Stimulated activated CD4-positive, alpha-beta T cell treated with anti-CD3 and anti-CD28 coated beads, Interleukin-2, amount 100 ng/mL, for 24 hours (primary cell): Measurements from ENCODE around the gene LSM14A.
A peak's percentile ranks its signal among the peaks of the same experiment; 100 is the strongest.
"Not testable (repeated sequence)": the region's sequence is repeated elsewhere in the genome, so short reads cannot be mapped to it uniquely, and the experiment has no call there.

Experiments
- DNase-seq, 2 donors: peaks; one replicate each; pipeline ENCODE4 v3.0.0-alpha.2; 2020

LSM14A gene

DNA sequence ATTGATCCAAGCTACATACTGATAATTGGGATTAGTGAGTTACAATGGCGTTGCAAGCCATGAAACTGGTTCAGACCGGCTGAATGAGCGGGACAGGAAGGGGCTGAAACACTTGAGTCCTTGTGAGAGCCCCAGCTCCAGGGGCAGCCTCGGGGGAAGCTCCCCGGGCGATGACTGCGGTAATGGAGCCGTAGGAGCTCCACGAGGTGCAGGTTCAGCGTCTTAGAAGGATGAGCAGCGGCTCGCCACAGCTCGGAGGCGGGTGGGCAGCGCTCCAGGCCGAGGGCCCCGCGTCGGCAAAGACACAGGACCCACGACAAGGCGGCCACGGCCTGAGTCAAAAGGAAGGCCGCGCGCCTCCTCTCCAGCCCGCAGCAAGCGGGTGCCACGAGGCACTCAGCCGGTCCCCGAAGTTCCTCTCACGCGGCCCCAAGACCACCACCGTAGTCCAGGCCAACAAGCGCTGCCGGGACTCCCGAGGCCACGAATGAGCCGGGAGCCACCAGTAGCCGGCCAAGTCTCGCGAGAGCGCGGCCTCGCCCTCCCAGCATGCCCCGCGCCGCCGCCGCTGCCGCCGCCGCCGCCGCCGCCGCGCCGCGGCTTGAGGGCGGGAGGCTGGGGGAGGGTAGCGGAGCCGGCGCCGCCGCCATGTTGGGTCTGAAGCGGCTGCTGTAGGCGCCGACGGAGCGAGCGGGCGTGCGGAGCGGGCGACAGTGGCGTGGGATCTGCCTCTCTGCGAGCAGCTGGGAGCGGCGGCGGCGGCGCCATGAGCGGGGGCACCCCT, at the start of gene LSM14A:
LSM14A (plus strand) TSS at position 628 of the 784 bp plus-strand sequence; CDS start at position 767, 139 bp downstream.
- peak; percentile 89 to 92 for DNase-seq

DNA sequence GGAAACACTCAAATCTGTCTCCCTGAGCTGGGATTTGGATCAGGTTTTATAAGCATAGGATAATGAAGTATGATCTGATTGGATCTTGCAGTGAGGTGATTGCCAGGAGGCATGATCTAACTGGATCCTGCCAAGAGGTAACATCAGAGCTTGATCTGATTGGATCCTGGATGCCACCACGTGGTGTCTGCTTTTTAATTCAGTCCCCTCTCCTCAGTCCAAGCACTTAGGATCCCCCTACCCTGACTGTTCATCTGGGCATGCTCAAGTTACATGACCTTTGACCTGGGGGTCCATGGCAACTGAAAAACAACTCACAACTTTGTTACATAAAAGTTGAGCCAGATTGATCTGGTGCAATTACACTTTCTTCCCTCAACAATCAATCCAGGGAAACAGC, 47.5 kb upstream of the LSM14A start:
- no peak for DNase-seq

- DNase-seq, result no peak
These were observed 45.3 kb upstream of the LSM14A start for GRCh38 chr19:34126966-34127365.

DNA sequence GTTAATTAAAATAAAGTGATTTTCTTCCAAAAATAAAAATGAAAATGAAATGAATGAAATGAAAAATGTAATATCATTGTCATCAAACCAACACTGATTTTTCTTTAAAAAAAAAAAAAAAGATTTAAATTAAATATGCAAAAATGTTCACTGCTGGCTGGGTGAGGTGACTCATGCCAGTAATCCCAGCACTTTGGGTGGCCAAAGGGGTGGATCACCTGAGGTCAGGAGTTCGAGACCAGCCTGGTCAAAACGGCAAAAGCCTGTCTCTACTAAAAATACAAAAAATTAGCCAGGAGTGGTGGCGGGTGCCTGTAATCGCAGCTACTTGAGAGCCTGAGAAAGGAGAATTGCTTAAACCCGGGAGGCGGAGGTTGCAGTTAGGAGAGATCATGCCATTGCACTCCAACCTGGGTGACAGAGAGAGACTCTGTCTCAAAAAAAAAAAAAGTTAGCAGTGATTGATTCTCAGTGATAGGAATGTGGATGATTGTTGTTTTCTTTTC, 44.6 kb upstream of the LSM14A start:
- no peak for DNase-seq

DNA sequence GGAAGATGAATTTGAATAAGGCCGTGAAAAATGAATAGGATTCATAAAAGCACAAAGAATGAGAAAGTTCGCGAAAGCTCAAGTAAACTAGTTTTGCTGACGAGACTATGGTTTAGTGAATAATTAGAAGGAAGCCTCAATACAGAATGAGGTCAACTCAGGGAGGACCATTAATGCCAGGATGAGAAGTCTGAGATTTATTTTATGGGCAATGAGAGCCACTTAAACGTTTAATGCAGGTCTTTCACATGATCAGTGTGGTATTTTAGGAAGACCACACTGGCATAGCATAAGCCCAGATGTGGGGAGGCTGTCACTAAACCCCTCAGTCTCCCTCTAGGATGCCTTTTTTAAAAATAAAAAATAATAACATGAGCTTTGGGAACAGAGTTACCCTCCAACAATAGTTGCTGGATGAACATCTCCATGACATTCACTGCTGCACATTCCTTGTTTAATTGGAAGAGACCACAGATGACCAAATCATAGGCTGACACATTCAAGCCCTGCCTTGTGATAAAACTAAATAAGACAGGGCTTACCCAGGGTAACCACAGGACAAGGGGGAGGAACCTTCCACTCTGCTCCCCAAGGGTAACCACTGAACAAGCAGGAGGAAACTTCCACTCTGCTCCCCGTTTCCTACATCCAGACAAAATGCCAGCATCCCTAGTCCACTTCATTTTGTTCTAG, 43.6 kb upstream of the LSM14A start:
- no peak for DNase-seq

- no peak for DNase-seq
These were observed 41.2 kb upstream of the LSM14A start for GRCh38 chr19:34131100-34131499.

GRCh38 chr19:34132145-34132544, 40.2 kb upstream of the LSM14A start:
- not testable (repeated sequence) for DNase-seq

- DNase-seq, result not testable (repeated sequence)
These were observed 39.6 kb upstream of the LSM14A start for GRCh38 chr19:34132706-34133105.

- DNase-seq, result peak; percentile 93 to 94
These were observed 37.9 kb upstream of the LSM14A start for GRCh38 chr19:34134190-34135053.

DNA sequence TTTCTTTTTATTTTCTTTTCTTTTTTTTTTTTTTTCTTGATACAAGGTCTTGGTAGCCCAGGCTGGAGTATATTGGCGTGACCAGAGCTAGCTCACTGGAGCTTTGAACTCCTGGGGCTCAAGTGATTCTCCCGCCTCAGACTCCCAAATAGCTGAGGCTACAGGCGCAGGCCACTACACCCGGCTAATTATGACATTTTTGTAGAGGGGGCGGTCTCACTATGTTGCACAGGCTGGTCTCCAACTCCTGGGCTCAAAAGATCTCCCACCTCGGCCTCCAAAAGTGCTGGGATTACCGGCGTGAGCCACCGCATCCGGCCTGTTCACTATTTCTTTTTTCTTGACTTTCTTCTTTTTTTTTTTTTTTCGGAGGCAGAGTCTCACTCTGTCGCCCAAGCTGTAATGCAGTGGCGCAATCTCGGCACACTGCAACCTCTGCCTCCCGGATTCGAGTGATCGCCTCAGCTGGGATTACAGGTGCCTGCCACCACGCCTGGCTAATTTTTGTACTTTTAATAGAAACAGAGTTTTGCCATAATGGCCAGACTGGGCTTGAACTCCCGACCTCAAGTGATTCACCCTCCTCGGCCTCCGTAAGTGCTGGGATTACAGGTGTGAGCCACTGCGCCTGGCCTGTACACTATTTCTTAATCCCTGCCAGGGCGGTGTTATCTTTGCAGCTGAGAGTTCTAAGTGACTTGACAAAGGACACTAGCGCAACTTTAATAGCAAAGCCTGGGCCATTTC, 37.1 kb upstream of the LSM14A start:
- DNase-seq, result no peak

DNA sequence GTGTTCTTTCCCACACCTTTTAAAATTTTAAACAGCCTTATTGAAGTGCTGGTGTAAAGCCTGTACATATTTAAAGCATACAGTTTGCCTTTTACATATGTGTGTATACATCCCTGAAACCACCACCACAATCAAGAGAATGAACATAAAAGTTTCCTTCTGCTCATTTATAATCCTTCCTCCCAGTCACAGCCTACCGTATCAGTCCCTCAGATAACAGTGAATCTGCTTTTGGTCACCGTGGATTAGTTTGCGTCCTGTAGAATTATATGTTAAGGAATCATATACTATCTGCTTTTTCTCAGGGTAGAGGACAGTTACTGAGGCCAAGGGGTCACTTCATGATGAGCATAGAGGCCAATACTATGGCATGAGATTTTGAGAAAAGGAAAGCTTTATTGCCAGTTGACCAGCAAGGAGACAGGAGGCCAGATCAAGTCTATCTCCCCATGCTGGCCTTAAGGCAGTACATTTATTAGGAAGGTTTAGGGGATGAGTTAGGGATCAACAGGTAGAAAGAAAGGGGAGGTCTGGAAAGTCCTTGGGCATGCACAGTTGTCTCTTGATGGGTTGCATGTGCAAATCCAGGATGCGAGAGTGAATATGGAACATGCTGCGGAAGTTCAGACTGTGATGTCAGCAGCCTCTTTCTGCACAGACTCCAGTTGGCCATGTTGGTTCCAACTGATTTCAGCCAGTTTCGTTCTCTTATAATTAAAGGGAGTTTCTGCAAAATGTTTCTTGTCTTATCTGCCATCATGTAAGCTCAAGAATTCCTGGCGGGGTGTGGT, 36.3 kb upstream of the LSM14A start:
- DNase-seq, result no peak

DNA sequence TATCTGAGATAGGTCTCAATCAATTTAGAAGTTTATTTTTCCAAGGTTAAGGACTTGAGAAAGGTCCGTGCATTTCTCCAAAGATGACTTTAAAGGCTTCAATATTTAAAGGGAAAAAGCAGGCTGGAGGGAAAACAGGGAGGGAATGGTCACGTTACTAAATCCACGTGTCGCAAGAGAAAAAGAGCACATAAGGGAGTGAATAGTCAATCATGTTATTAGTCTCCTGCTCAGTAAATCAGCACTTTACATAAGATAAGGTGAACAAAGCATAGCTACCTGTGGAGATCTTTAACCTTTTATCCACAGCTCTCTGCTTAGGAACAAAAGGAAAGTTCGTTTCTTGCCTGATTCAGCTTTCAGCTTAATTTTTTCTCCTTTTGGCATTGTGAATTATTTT, 31.3 kb upstream of the LSM14A start:
- no peak for DNase-seq

GRCh38 chr19:34142440-34142839, 29.9 kb upstream of the LSM14A start:
- no peak for DNase-seq

- DNase-seq, result peak; percentile 49 to 61
These were observed 26.5 kb upstream of the LSM14A start for GRCh38 chr19:34145741-34146202.

GRCh38 chr19:34148658-34149185, 23.6 kb upstream of the LSM14A start:
- no peak for DNase-seq

- no peak for DNase-seq
These were observed 22.4 kb upstream of the LSM14A start for GRCh38 chr19:34149873-34150272.

GRCh38 chr19:34150558-34150957, 21.7 kb upstream of the LSM14A start:
- no peak for DNase-seq

- DNase-seq, result no peak
These were observed 20.9 kb upstream of the LSM14A start for GRCh38 chr19:34151439-34151838.

DNA sequence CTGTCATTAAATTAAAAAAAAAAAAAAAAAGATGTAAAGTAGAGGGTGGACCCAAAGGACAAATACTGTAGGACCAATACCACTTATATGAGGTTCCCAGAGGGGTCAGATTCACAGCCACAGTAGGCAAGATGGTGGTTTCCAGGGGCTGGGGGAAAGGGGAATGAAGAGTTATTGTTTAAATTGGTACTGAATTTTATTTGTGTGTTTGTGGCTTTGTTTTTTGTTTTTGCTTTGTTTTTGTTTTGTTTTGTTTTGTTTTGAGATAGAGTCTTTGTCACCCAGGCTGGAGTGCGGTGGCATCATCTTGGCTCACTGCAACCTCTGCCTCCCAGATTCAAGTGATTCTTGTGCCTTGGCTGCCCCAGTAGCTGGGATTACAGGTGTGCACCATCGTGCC, 17.9 kb upstream of the LSM14A start:
- DNase-seq, result no peak

DNA sequence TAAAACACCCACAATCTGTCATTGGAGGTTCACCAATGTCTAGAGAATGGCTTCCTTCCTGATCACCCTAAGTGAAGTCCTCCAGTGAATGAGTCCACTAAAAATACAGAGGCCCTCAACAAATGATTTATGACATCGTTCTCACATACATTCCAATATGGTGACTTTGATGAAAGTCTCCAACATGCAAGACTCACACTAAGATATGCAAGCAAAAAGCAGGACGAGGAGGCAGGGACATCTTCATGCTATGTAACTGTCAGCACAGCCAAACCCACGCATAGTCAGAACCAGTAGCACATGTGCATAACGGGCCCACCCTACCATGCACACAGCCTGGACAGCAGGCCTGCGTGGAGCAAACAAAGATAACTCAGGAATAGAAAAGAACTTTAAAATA, 16.6 kb upstream of the LSM14A start:
- no peak for DNase-seq

GRCh38 chr19:34158966-34159365, 13.3 kb upstream of the LSM14A start:
- DNase-seq, result not testable (repeated sequence)
